Measurements from ENCODE around the gene ALLC.
"Not testable (repeated sequence)": the region's sequence is repeated elsewhere in the genome, so short reads cannot be mapped to it uniquely, and the experiment has no call there.

The ALLC gene

GRCh38 chr2:3657881-3658280 is at the start of gene ALLC:
Gene ALLC, plus strand, starts transcription at chr2:3658200. Its CDS starts 12,958 bp downstream, at chr2:3671158.
- no peak for DNase-seq

- DNase-seq: no peak
Observed at GRCh38 chr2:3608373-3609278, 49.4 kb upstream of the ALLC start.

- DNase-seq: not testable (repeated sequence)
Observed at GRCh38 chr2:3609279-3609673, 48.7 kb upstream of the ALLC start.

GRCh38 chr2:3610415-3610814 is 47.6 kb upstream of the ALLC start:
- no peak for DNase-seq

- DNase-seq: no peak
Observed at GRCh38 chr2:3610881-3611505, 47.0 kb upstream of the ALLC start.

- no peak for DNase-seq
Observed at GRCh38 chr2:3611589-3611988, 46.4 kb upstream of the ALLC start.

GRCh38 chr2:3612639-3613523 is 45.1 kb upstream of the ALLC start:
- DNase-seq: no peak

- no peak for DNase-seq
Observed at GRCh38 chr2:3613524-3613905, 44.5 kb upstream of the ALLC start.

GRCh38 chr2:3614743-3615142 is 43.3 kb upstream of the ALLC start:
- DNase-seq: not testable (repeated sequence)

GRCh38 chr2:3615541-3616200 is 42.3 kb upstream of the ALLC start:
- not testable (repeated sequence) for DNase-seq

GRCh38 chr2:3616435-3617197 is 41.4 kb upstream of the ALLC start:
- DNase-seq: not testable (repeated sequence)

GRCh38 chr2:3617198-3617890 is 40.7 kb upstream of the ALLC start:
- DNase-seq: no peak

GRCh38 chr2:3618367-3618766 is 39.6 kb upstream of the ALLC start:
- no peak for DNase-seq

- DNase-seq: no peak
Observed at GRCh38 chr2:3619033-3619432, 39.0 kb upstream of the ALLC start.

GRCh38 chr2:3619661-3620060 is 38.3 kb upstream of the ALLC start:
- DNase-seq: not testable (repeated sequence)

GRCh38 chr2:3620834-3621233 is 37.2 kb upstream of the ALLC start:
- DNase-seq: no peak

GRCh38 chr2:3622967-3623366 is 35.0 kb upstream of the ALLC start:
- no peak for DNase-seq

GRCh38 chr2:3624059-3624794 is 33.8 kb upstream of the ALLC start:
- no peak for DNase-seq

GRCh38 chr2:3625186-3625585 is 32.8 kb upstream of the ALLC start:
- peak; percentile 2 for DNase-seq

- no peak for DNase-seq
Observed at GRCh38 chr2:3626118-3626811, 31.7 kb upstream of the ALLC start.
